ENCODE measurements around the gene CLDN19.
"Not testable (repeated sequence)": the region's sequence is repeated elsewhere in the genome, so short reads cannot be mapped to it uniquely, and the experiment has no call there.

CLDN19 gene

DNA sequence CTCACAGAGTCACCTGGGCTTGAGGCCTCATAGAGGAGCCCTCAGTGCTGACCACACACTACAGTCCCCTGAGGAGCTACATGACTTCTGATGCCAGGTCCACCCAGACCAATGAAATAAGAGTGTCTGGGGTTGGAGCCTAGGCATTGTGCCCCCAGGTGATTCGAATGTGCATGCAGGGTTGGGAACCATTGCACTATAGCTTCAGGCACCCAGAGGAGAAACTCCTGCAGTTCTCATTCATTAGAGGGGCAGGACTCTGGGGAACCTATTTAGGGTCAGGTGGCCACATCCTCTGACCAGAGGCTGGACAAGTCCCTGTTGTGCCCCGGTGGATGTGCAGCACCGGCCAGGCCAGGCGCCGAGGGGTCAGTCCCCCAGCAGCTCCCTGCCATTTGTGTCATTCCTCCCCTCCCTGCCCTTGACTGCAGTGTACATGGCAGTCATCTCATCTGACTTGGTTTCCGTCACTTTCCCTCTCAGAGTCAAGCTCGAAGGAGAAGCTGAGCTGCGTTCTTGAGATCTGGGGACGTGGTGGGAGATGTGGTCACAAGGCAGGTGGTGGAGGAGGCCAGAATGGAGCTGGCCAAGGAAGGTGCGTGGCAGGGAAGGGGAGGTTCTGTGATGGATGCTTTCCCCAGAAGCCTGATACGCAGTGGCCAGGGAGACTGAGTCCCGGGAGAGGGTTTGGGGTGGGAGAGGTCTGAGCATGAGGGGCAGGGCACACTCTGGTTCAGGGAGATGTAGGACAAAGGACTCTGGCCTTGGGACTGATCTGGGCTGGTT lies 6.4 kb downstream of the CLDN19 start:
- no peaks in the 10 kb centered on the region for H3K36me3 ChIP-seq (ENCODE audit: control insufficient read depth, insufficient read depth, low read length)
- no peak for DNase-seq (ENCODE audit: extremely low read depth, insufficient read length)
- TF ChIP-seq, protein P1, sequence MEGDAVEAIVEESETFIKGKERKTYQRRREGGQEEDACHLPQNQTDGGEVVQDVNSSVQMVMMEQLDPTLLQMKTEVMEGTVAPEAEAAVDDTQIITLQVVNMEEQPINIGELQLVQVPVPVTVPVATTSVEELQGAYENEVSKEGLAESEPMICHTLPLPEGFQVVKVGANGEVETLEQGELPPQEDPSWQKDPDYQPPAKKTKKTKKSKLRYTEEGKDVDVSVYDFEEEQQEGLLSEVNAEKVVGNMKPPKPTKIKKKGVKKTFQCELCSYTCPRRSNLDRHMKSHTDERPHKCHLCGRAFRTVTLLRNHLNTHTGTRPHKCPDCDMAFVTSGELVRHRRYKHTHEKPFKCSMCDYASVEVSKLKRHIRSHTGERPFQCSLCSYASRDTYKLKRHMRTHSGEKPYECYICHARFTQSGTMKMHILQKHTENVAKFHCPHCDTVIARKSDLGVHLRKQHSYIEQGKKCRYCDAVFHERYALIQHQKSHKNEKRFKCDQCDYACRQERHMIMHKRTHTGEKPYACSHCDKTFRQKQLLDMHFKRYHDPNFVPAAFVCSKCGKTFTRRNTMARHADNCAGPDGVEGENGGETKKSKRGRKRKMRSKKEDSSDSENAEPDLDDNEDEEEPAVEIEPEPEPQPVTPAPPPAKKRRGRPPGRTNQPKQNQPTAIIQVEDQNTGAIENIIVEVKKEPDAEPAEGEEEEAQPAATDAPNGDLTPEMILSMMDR (IDR thresholded peaks at IDR 0.05; ENCODE audit: insufficient read depth, low read length, poor library complexity, severe bottlenecking): no peak
- H3K27me3 ChIP-seq (replicated peaks; ENCODE audit: control insufficient read depth, insufficient read depth, low read length): no peaks in the 10 kb centered on the region
- H3K4me3 ChIP-seq (replicated peaks; ENCODE audit: low read depth, low read length): no peak overlapping the region

DNA sequence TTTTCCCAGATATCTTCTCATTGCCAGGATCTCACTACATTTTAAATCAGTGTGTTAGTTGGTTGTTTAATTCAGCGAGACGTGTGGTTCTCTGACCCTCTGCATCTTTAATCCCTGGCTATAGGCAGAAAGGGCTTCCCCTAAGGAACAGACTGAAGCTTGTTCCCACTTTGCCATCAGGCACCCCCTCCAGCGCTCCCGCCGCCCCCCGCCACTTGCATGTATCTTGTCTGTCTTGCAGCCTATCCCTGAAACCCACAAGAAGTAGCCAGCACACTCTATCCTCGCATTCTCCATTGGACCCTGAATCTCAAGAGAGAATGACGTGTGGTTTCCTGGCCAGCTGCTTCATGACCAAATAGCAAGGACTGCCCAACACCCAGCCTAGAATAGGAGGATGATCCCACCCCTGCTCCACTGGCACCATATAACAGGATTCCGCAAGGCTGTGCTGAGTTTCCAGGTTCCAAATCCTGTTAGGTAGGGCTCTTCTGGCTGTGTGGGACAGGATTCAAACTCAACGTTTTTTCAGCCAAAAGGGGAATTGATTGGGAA lies 7.8 kb downstream of the CLDN19 start:
- TF ChIP-seq, protein P1 (IDR thresholded peaks at IDR 0.05; ENCODE audit: insufficient read depth, low read length, poor library complexity, severe bottlenecking): no peak
- no peak for DNase-seq (ENCODE audit: extremely low read depth, insufficient read length)
- no peaks in the 10 kb centered on the region for H3K27me3 ChIP-seq (replicated peaks; ENCODE audit: control insufficient read depth, insufficient read depth, low read length)

GRCh38 chr1:42731585-42731984 lies 8.5 kb downstream of the CLDN19 start:
- DNase-seq (ENCODE audit: extremely low read depth, insufficient read length): no peak
- no peak overlapping the region for H3K4me3 ChIP-seq (replicated peaks; ENCODE audit: low read depth, low read length)
- H3K27me3 ChIP-seq (replicated peaks; ENCODE audit: control insufficient read depth, insufficient read depth, low read length): no peaks in the 10 kb centered on the region
- H3K36me3 ChIP-seq (ENCODE audit: control insufficient read depth, insufficient read depth, low read length): no peaks in the 10 kb centered on the region
- TF ChIP-seq, protein P1 (IDR thresholded peaks at IDR 0.05; ENCODE audit: insufficient read depth, low read length, poor library complexity, severe bottlenecking): no peak

More for the DNA sequence above, 7.8 kb downstream of the CLDN19 start:
- Histone ChIP-seq H3K4me3 (replicated peaks; ENCODE audit: low read depth, low read length) (no peak overlapping the region), H3K36me3 (ENCODE audit: control insufficient read depth, insufficient read depth, low read length) (no peaks in the 10 kb centered on the region)

DNA sequence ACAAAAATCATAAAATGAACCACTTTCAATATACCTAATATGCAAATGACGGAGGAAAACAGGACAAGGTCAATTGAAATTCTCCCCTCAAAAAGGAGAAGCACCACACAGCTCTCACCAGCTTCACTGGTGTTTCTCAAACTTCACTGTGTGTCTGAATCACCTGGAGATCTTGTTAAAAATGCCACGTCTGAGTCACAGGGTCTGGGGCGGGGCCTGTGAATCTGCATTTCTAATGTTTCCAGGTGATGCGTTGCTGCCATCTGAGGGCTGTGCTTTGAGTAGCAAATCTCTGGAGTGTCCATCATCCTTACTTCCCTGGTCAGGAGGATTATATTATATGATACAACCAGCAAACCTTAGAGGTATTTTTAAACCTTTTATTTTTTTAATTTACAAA lies 9.0 kb downstream of the CLDN19 start:
- TF ChIP-seq, protein P1 (IDR thresholded peaks at IDR 0.05; ENCODE audit: insufficient read depth, low read length, poor library complexity, severe bottlenecking): peak; percentile 4
- Histone ChIP-seq H3K36me3 (ENCODE audit: control insufficient read depth, insufficient read depth, low read length) (no peaks in the 10 kb centered on the region), H3K27me3 (replicated peaks; ENCODE audit: control insufficient read depth, insufficient read depth, low read length) (no peaks in the 10 kb centered on the region), H3K4me3 (replicated peaks; ENCODE audit: low read depth, low read length) (no peak overlapping the region)
- no peak for DNase-seq (ENCODE audit: extremely low read depth, insufficient read length)

- Histone ChIP-seq H3K36me3 (ENCODE audit: control insufficient read depth, insufficient read depth, low read length) (no peaks in the 10 kb centered on the region), H3K4me3 (replicated peaks; ENCODE audit: low read depth, low read length) (no peak overlapping the region), H3K27me3 (replicated peaks; ENCODE audit: control insufficient read depth, insufficient read depth, low read length) (no peaks in the 10 kb centered on the region)
- no peak for DNase-seq (ENCODE audit: extremely low read depth, insufficient read length)
- TF ChIP-seq, protein P1 (IDR thresholded peaks at IDR 0.05; ENCODE audit: insufficient read depth, low read length, poor library complexity, severe bottlenecking): no peak
Observed at GRCh38 chr1:42730002-42730401, 10.0 kb downstream of the CLDN19 start.

- not testable (repeated sequence) for H3K36me3 ChIP-seq (ENCODE audit: control insufficient read depth, insufficient read depth, low read length); DNase-seq (ENCODE audit: extremely low read depth, insufficient read length); H3K4me3 ChIP-seq (replicated peaks; ENCODE audit: low read depth, low read length); H3K27me3 ChIP-seq (replicated peaks; ENCODE audit: control insufficient read depth, insufficient read depth, low read length)
Observed at GRCh38 chr1:42725820-42726219, 14.2 kb downstream of the CLDN19 start.
